ENCODE data around the gene SLC13A3.

DNA sequence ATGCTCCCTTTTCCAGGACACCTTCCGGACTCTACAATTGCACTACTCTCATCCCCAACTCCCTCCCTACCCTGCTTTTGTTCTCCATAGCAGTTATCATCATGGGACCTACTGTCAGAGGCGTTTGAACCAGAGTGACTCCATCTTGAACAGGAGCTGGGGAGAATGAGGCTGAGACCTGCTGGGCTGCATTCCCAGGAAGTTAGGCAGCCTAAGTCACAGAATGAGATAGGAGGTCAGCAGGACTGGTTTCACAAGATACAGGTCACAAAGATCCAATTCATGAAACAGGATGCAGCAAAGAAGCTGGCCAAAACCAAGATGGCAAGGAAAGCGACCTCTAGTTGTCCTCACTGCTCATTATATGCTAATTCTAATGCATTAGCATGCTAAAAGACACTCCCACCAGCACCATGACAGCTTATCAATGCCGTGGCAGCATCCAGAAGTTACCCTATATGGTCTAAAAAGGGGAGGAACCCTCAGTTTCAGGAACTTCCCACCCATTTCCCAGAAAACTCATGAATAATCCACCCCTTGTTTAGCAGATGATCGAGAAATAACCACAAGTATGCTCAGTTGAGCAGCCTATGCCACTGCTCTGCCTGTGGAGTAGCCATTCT, 15.6 kb downstream of the SLC13A3 start:
- TF ChIP-seq, protein P1, sequence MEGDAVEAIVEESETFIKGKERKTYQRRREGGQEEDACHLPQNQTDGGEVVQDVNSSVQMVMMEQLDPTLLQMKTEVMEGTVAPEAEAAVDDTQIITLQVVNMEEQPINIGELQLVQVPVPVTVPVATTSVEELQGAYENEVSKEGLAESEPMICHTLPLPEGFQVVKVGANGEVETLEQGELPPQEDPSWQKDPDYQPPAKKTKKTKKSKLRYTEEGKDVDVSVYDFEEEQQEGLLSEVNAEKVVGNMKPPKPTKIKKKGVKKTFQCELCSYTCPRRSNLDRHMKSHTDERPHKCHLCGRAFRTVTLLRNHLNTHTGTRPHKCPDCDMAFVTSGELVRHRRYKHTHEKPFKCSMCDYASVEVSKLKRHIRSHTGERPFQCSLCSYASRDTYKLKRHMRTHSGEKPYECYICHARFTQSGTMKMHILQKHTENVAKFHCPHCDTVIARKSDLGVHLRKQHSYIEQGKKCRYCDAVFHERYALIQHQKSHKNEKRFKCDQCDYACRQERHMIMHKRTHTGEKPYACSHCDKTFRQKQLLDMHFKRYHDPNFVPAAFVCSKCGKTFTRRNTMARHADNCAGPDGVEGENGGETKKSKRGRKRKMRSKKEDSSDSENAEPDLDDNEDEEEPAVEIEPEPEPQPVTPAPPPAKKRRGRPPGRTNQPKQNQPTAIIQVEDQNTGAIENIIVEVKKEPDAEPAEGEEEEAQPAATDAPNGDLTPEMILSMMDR (conservative IDR thresholded peaks at IDR 0.05; ENCODE audit: low read depth, low read length), result no peak
- no peak for TF ChIP-seq EZH2 (IDR thresholded peaks at IDR 0.05; ENCODE audit: borderline replicate concordance, low read depth, low read length, poor library complexity, severe bottlenecking)
